Breast epithelium (tissue), 3 donors: ENCODE results near the gene KCNN3.

Experiments
- POLR2A ChIP-seq: fragments of 450-650 bp; IDR thresholded peaks from one replicate; pipeline ENCODE4 v1.6.1; 2016; ENCODE audit warnings: antibody characterized with exemption, mild to moderate bottlenecking, moderate library complexity
- TF ChIP-seq, protein P1 (sequence below), 3 donors: fragments of 450-650 bp; IDR thresholded peaks; one replicate each; pipeline ENCODE4 v1.5.1; 2016 to 2017; ENCODE audit warnings: antibody characterized with exemption in 3 of 3, mild to moderate bottlenecking in 3 of 3, moderate library complexity in 3 of 3

GRCh38 chr1:154879038-154879421 is 8.9 kb upstream of the KCNN3 start:
- TF ChIP-seq POLR2A, result no peak
- TF ChIP-seq, protein P1, sequence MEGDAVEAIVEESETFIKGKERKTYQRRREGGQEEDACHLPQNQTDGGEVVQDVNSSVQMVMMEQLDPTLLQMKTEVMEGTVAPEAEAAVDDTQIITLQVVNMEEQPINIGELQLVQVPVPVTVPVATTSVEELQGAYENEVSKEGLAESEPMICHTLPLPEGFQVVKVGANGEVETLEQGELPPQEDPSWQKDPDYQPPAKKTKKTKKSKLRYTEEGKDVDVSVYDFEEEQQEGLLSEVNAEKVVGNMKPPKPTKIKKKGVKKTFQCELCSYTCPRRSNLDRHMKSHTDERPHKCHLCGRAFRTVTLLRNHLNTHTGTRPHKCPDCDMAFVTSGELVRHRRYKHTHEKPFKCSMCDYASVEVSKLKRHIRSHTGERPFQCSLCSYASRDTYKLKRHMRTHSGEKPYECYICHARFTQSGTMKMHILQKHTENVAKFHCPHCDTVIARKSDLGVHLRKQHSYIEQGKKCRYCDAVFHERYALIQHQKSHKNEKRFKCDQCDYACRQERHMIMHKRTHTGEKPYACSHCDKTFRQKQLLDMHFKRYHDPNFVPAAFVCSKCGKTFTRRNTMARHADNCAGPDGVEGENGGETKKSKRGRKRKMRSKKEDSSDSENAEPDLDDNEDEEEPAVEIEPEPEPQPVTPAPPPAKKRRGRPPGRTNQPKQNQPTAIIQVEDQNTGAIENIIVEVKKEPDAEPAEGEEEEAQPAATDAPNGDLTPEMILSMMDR (IDR thresholded peaks at IDR 0.05), result no peak
